Breast epithelium (tissue), 3 donors: ENCODE data around the gene KCND2.

Experiments
- POLR2A ChIP-seq: fragments of 450-650 bp; IDR thresholded peaks from one replicate; pipeline ENCODE4 v1.6.1; 2016; ENCODE audit warnings: antibody characterized with exemption, mild to moderate bottlenecking, moderate library complexity
- POLR2AphosphoS5 ChIP-seq, 3 donors: sonication (generic); formaldehyde crosslinking; IDR thresholded peaks; one replicate each; pipeline ENCODE4 v1.6.1; 2017; ENCODE audit warnings: antibody characterized with exemption in 3 of 3
- TF ChIP-seq, protein P1 (sequence below), 3 donors: fragments of 450-650 bp; IDR thresholded peaks; one replicate each; pipeline ENCODE4 v1.5.1; 2016 to 2017; ENCODE audit warnings: antibody characterized with exemption in 3 of 3, mild to moderate bottlenecking in 3 of 3, moderate library complexity in 3 of 3

DNA sequence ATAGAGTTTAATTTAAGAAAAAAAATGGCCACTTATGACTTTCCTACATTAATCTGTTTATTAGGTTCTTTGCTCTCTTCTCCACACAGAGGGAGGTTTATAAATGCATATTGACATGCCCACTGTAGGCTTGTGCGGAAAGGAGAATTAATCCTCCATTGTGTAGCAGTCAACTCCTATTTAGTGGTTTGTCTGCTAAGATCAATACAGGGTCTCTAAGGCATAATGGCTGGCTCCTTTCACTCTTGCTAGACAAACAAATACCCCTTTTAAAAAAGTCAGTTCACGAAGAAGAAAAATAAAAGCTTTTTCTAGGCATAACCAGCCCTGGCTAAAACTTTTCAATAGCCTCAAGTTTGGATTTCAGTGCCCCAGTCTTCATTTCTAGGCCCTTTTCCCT lies 443.3 kb downstream of the KCND2 start:
- TF ChIP-seq POLR2AphosphoS5 (IDR thresholded peaks at IDR 0.05) (no peak), POLR2A (no peak)
- TF ChIP-seq, protein P1, sequence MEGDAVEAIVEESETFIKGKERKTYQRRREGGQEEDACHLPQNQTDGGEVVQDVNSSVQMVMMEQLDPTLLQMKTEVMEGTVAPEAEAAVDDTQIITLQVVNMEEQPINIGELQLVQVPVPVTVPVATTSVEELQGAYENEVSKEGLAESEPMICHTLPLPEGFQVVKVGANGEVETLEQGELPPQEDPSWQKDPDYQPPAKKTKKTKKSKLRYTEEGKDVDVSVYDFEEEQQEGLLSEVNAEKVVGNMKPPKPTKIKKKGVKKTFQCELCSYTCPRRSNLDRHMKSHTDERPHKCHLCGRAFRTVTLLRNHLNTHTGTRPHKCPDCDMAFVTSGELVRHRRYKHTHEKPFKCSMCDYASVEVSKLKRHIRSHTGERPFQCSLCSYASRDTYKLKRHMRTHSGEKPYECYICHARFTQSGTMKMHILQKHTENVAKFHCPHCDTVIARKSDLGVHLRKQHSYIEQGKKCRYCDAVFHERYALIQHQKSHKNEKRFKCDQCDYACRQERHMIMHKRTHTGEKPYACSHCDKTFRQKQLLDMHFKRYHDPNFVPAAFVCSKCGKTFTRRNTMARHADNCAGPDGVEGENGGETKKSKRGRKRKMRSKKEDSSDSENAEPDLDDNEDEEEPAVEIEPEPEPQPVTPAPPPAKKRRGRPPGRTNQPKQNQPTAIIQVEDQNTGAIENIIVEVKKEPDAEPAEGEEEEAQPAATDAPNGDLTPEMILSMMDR (IDR thresholded peaks at IDR 0.05), result no peak
